Osteoblast (primary cell): ENCODE data around the gene TCF25. TPM values are rescaled to one million over a fixed set of nuclear protein-coding genes. Genes with fewer than 3 reads are reported as not detected.

Source experiments
- DNase-seq: peaks from one replicate; pipeline ENCODE4 v3.0.0; 2011; ENCODE audit warnings: low spot score, mixed read lengths; ENCODE audit not compliant: insufficient read length; ENCODE audit errors: missing footprints
- H2AFZ ChIP-seq: 2 replicates; pipeline ENCODE4 v1.6.0; 2011; ENCODE audit warnings: mild to moderate bottlenecking, low read length
- H3K27ac ChIP-seq: 2 replicates; pipeline ENCODE4 v1.5.1; 2011; ENCODE audit warnings: mild to moderate bottlenecking, low read depth, low read length, moderate library complexity
- H3K27me3 ChIP-seq: 2 replicates; pipeline ENCODE4 v1.6.0; 2012; ENCODE audit warnings: mild to moderate bottlenecking, control low read depth, inconsistent platforms, low read length, moderate library complexity; ENCODE audit not compliant: insufficient read depth
- H3K36me3 ChIP-seq: 2 replicates; pipeline ENCODE4 v1.5.1; 2011; ENCODE audit warnings: mild to moderate bottlenecking, low read length, control low read depth, moderate library complexity; ENCODE audit not compliant: insufficient read depth
- H3K4me1 ChIP-seq: 2 replicates; pipeline ENCODE4 v1.5.1; 2011; ENCODE audit warnings: mild to moderate bottlenecking, low read length, control low read depth, moderate library complexity; ENCODE audit not compliant: insufficient read depth
- H3K4me2 ChIP-seq: 2 replicates; pipeline ENCODE4 v1.6.0; 2011; ENCODE audit warnings: mild to moderate bottlenecking, low read length; ENCODE audit not compliant: insufficient read depth
- H3K4me3 ChIP-seq: fragments of 200-600 bp; sonication (generic); 3 replicates; pipeline ENCODE4 v1.5.1; 2012; ENCODE audit warnings: mild to moderate bottlenecking, low read length, inconsistent platforms; ENCODE audit not compliant: insufficient read depth
- H3K79me2 ChIP-seq: 2 replicates; pipeline ENCODE4 v1.6.0; 2012; ENCODE audit warnings: mild to moderate bottlenecking, low read length, control low read depth, inconsistent platforms; ENCODE audit not compliant: insufficient read depth
- H3K9me3 ChIP-seq: 2 replicates; pipeline ENCODE4 v1.5.1; 2011; ENCODE audit warnings: low read depth, low read length, control low read depth
- H4K20me1 ChIP-seq: 2 replicates; pipeline ENCODE4 v1.6.0; 2012; ENCODE audit warnings: mild to moderate bottlenecking, low read length, control low read depth; ENCODE audit not compliant: insufficient read depth
- CTCF ChIP-seq: IDR thresholded peaks from 2 replicates; pipeline ENCODE4 v1.5.1; 2011; ENCODE audit warnings: mild to moderate bottlenecking, low read depth, low read length, moderate library complexity; ENCODE audit errors: extremely low read depth
- total RNA-seq: library from RNA; depleted of rRNA; stranded (reverse); fragments of >200 nt; gene quantifications from 2 replicates; pipeline ENCODE4 v1.2.3, GENCODE V29; 2012

TCF25 gene
- total RNA-seq, 1 donor = 230 TPM

- Histone ChIP-seq H3K36me3 (peaks cover 81% of the 10 kb centered on the region), H4K20me1 (peaks cover 24% of the 10 kb centered on the region), H3K79me2 (peaks cover 22% of the 10 kb centered on the region)
These were observed 20.5 kb downstream of the TCF25 start for GRCh38 chr16:89893642-89894548.

GRCh38 chr16:89895482-89896250, 22.3 kb downstream of the TCF25 start:
- Histone ChIP-seq H2AFZ (no peak overlapping the region), H3K36me3 (peaks cover 84% of the 10 kb centered on the region), H3K4me1 (no peaks in the 10 kb centered on the region), H3K27ac (no peak overlapping the region), H4K20me1 (peaks cover 25% of the 10 kb centered on the region), H3K4me3 (no peak overlapping the region), H3K9me3 (no peaks in the 10 kb centered on the region), H3K27me3 (no peaks in the 10 kb centered on the region), H3K79me2 (peaks cover 17% of the 10 kb centered on the region), H3K4me2 (no peak overlapping the region)
- peak; percentile 77 for DNase-seq
- TF ChIP-seq CTCF = no peak

More at GRCh38 chr16:89893642-89894548, 20.5 kb downstream of the TCF25 start:
- DNase-seq = peak; percentile 54
- Histone ChIP-seq H3K4me3 (no peak overlapping the region), H2AFZ (no peak overlapping the region), H3K27me3 (no peaks in the 10 kb centered on the region), H3K27ac (no peak overlapping the region), H3K4me2 (no peak overlapping the region), H3K9me3 (no peaks in the 10 kb centered on the region), H3K4me1 (no peaks in the 10 kb centered on the region)
- TF ChIP-seq CTCF = no peak

GRCh38 chr16:89897204-89897603, 23.8 kb downstream of the TCF25 start:
- Histone ChIP-seq H2AFZ (no peak overlapping the region), H3K27ac (no peak overlapping the region), H3K36me3 (peaks cover 75% of the 10 kb centered on the region), H3K9me3 (no peaks in the 10 kb centered on the region), H3K4me1 (no peaks in the 10 kb centered on the region), H3K4me2 (no peak overlapping the region), H3K4me3 (no peak overlapping the region), H3K79me2 (peaks cover 10% of the 10 kb centered on the region), H3K27me3 (no peaks in the 10 kb centered on the region), H4K20me1 (peaks cover 20% of the 10 kb centered on the region)
- TF ChIP-seq CTCF = no peak
- peak; percentile 51 for DNase-seq
